ENCODE measurements around the gene YAF2. TPM values are rescaled to one million over a fixed set of nuclear protein-coding genes. Genes with fewer than 3 reads are reported as not detected.

YAF2 gene
- total and polyA plus RNA-seq, 2 donors (not counting 1 experiment from before 2014, with no cell fraction given) = 11.6 to 41.9 TPM

DNA sequence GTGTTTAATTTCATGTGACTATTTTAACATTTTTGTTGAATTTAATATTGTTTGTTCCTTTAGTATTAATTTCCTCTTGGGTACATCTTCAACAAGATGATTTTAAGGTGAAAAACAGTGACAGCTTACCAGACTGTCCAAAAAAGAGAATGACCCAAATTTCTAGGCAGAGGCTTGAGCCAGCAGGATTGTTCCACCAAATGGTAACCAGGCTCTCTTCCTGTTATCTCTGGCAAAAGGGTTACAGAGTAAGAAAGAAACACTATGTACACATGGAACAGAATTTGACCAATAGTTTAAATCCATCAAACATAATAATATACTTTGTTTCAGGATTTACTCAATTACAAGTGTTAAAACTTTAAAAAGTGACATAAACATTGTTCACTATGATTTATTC lies 39.0 kb downstream of the YAF2 start:
- H3K9me3 Mint-ChIP-seq (ENCODE audit: insufficient read depth) = no peaks in the 10 kb centered on the region
- TF ChIP-seq CTCF (IDR thresholded peaks at IDR 0.05) (no peak), EZH2 (IDR thresholded peaks at IDR 0.05; ENCODE audit: borderline replicate concordance, insufficient read depth, low read depth, low read length, poor library complexity, severe bottlenecking) (no peak)
- Histone ChIP-seq H3K4me3 (ENCODE audit: control extremely low read depth in 1 of 5, extremely low read depth in 1 of 5, insufficient read depth in 1 of 5, low read depth in 2 of 5, low read length in 4 of 5) (no peak overlapping the region), H3K9ac (ENCODE audit: low read length) (no peak overlapping the region), H3K27me3 (replicated peaks in 1 of 4; ENCODE audit: control extremely low read depth in 1 of 4, control insufficient read depth in 3 of 4, insufficient read depth in 4 of 4, low read length in 3 of 4) (no peaks in the 10 kb centered on the region), H4K20me1 (ENCODE audit: control insufficient read depth, insufficient read depth, low read length, poor library complexity, severe bottlenecking) (no peaks in the 10 kb centered on the region), H3K79me2 (ENCODE audit: control insufficient read depth, insufficient read depth, low read length) (peaks cover 24% of the 10 kb centered on the region), H3K4me2 (replicated peaks; ENCODE audit: low read depth, low read length, poor library complexity, severe bottlenecking) (no peak overlapping the region), H3K9me3 (ENCODE audit: control extremely low read depth in 1 of 3, control insufficient read depth in 2 of 3, insufficient read depth in 1 of 3, low read length in 2 of 3) (no peaks in the 10 kb centered on the region), H3K4me1 (ENCODE audit: control insufficient read depth in 2 of 2, insufficient read depth in 2 of 2, low read length in 2 of 2) (no peaks in the 10 kb centered on the region), H2AFZ (ENCODE audit: insufficient read depth, low read depth, low read length, poor library complexity, severe bottlenecking) (no peak overlapping the region), H3K27ac (ENCODE audit: low read length in 2 of 2) (no peak overlapping the region), H3K36me3 (replicated peaks in 1 of 2; ENCODE audit: control extremely low read depth in 1 of 2, control insufficient read depth in 1 of 2, extremely low read depth in 1 of 2, insufficient read depth in 2 of 2, low read length in 1 of 2) (peaks cover 9 to 16% of the 10 kb centered on the region in 2 experiments)
- intact Hi-C loops (cut with micrococcal nuclease) = no loop called here
- POLR2A ChIA-PET = no interaction called here
- ATAC-seq (ENCODE audit: low read depth) (no peak), DNase-seq (no peak)
- H3K4me1 Mint-ChIP-seq = peaks cover 1% of the 10 kb centered on the region
- no peaks in the 10 kb centered on the region for H3K27me3 Mint-ChIP-seq
- no peak overlapping the region for H3K4me3 Mint-ChIP-seq
- CTCF ChIA-PET = no interaction called here
- H3K27ac Mint-ChIP-seq = no peak overlapping the region

DNA sequence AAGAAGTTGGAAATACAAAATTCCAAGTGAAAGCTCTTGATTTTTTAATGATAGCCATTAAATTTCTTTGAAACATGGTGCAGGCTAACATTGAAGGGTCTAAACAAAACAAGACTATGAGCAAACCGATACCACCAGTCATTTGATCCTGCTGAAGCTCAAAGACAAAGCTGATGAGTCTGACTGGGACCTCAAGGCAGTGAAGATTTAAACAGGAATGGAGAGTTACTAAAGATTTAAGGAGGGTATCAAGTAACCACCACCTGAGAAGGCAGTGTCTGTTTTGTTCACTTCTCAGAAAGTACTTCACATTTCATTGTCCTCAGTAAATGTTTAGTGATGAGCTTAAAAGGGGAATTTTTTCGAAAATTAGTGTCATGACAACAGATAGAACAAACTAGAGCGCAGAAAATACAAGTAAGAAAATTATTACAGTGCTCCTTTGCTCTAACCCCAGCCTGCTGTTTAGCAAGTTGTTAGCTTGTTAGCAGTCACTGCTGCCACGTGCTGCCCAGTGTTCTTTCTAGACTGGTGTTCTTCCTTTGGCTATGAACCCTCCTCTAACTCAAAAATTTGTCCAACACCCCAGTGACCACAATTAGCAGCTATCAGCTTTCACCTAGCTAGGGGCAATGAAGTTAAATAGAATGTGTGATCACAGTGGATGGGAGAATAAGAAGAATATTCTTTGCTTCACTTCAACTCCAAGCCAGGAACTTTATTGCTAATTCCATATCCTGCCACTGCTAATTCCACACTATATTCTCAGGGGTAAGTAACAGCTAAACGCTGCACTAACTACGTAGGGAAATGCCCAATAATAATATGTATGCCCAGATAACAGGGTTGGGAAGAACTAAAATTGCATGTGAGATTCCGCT lies 41.1 kb downstream of the YAF2 start:
- Histone ChIP-seq H3K79me2 (ENCODE audit: control insufficient read depth, insufficient read depth, low read length) (peaks cover 18% of the 10 kb centered on the region), H3K4me2 (replicated peaks; ENCODE audit: low read depth, low read length, poor library complexity, severe bottlenecking) (no peak overlapping the region), H3K4me1 (ENCODE audit: control insufficient read depth in 2 of 2, insufficient read depth in 2 of 2, low read length in 2 of 2) (no peaks in the 10 kb centered on the region), H3K4me3 (ENCODE audit: control extremely low read depth in 1 of 5, extremely low read depth in 1 of 5, insufficient read depth in 1 of 5, low read depth in 2 of 5, low read length in 4 of 5) (no peak overlapping the region), H3K9ac (ENCODE audit: low read length) (no peak overlapping the region), H2AFZ (ENCODE audit: insufficient read depth, low read depth, low read length, poor library complexity, severe bottlenecking) (no peak overlapping the region), H3K9me3 (ENCODE audit: control extremely low read depth in 1 of 3, control insufficient read depth in 2 of 3, insufficient read depth in 1 of 3, low read length in 2 of 3) (no peaks in the 10 kb centered on the region), H3K27me3 (replicated peaks in 1 of 4; ENCODE audit: control extremely low read depth in 1 of 4, control insufficient read depth in 3 of 4, insufficient read depth in 4 of 4, low read length in 3 of 4) (no peaks in the 10 kb centered on the region), H3K36me3 (replicated peaks in 1 of 2; ENCODE audit: control extremely low read depth in 1 of 2, control insufficient read depth in 1 of 2, extremely low read depth in 1 of 2, insufficient read depth in 2 of 2, low read length in 1 of 2) (peaks cover 15% of the 10 kb centered on the region in 2 experiments), H4K20me1 (ENCODE audit: control insufficient read depth, insufficient read depth, low read length, poor library complexity, severe bottlenecking) (no peaks in the 10 kb centered on the region), H3K27ac (ENCODE audit: low read length in 2 of 2) (no peak overlapping the region)
- Mint-ChIP-seq H3K27ac (no peak overlapping the region), H3K4me3 (no peak overlapping the region), H3K9me3 (ENCODE audit: insufficient read depth) (no peaks in the 10 kb centered on the region), H3K4me1 (peaks cover 5% of the 10 kb centered on the region), H3K27me3 (no peaks in the 10 kb centered on the region)
- POLR2A ChIA-PET = no interaction called here
- intact Hi-C loops (cut with micrococcal nuclease) = no loop called here
- CTCF ChIA-PET = interaction anchor here (0.6 kb wide), 1 partner anchor 366 kb away, joined by 3 read pairs; no protein-coding TSS in a partner anchor
- DNase-seq (no peak), ATAC-seq (ENCODE audit: low read depth) (no peak)
- WGBS (ENCODE audit: insufficient coverage) = 100% methylated on average over 3 of the region's 7 CpGs
- TF ChIP-seq EZH2 (IDR thresholded peaks at IDR 0.05; ENCODE audit: borderline replicate concordance, insufficient read depth, low read depth, low read length, poor library complexity, severe bottlenecking) = no peak
- TF ChIP-seq CTCF (IDR thresholded peaks at IDR 0.05) = no peak
